OCI-LY1 (cell line): ENCODE data around the gene MRGPRE.

Experiments
- H2AFZ ChIP-seq: fragments of 200-600 bp; sonication (generic), shearing (Covaris generic); 2 replicates; pipeline ENCODE4 v1.6.0; 2014; ENCODE audit warnings: antibody characterized with exemption, mild to moderate bottlenecking, low read length
- H3F3A ChIP-seq: fragments of 200-600 bp; sonication (generic), shearing (Covaris generic); 2 replicates; pipeline ENCODE4 v1.6.0; 2014; ENCODE audit warnings: mild to moderate bottlenecking, antibody characterized with exemption, low read length, moderate library complexity; ENCODE audit not compliant: insufficient read depth
- H3K27ac ChIP-seq: fragments of 200-600 bp; sonication (generic); 2 replicates; pipeline ENCODE4 v1.5.1; 2014; ENCODE audit warnings: low read length, mixed run types, mild to moderate bottlenecking, low read depth; ENCODE audit not compliant: poor library complexity, severe bottlenecking
- H3K27me3 ChIP-seq: fragments of 200-600 bp; sonication (generic); 2 replicates; pipeline ENCODE4 v1.6.0; 2014; ENCODE audit warnings: antibody characterized with exemption, mild to moderate bottlenecking, low read length, moderate library complexity; ENCODE audit not compliant: insufficient read depth
- H3K36me3 ChIP-seq: fragments of 200-600 bp; sonication (generic); 2 replicates; pipeline ENCODE4 v1.6.1; 2014; ENCODE audit warnings: mild to moderate bottlenecking, antibody characterized with exemption, low read length, moderate library complexity, mixed read lengths; ENCODE audit not compliant: insufficient read depth
- H3K4me1 ChIP-seq: fragments of 200-600 bp; sonication (generic); 2 replicates; pipeline ENCODE4 v1.5.1; 2014; ENCODE audit warnings: mild to moderate bottlenecking, low read length, moderate library complexity; ENCODE audit not compliant: insufficient read depth, severe bottlenecking
- H3K4me2 ChIP-seq: fragments of 200-600 bp; sonication (generic), shearing (Covaris generic); 2 replicates; pipeline ENCODE4 v1.6.1; 2014; ENCODE audit warnings: low read length
- H3K4me3 ChIP-seq: fragments of 200-600 bp; sonication (generic); 2 replicates; pipeline ENCODE4 v1.5.1; 2014; ENCODE audit warnings: low read length, low read depth, mild to moderate bottlenecking, mixed read lengths; ENCODE audit not compliant: poor library complexity, severe bottlenecking
- H3K79me2 ChIP-seq: fragments of 200-600 bp; shearing (Covaris generic); 2 replicates; pipeline ENCODE4 v1.6.1; 2016; ENCODE audit warnings: mixed run types, low read length, mixed read lengths; ENCODE audit not compliant: insufficient read depth
- H3K9ac ChIP-seq: fragments of 200-600 bp; sonication (generic), shearing (Covaris generic); 2 replicates; pipeline ENCODE4 v1.6.1; 2014; ENCODE audit warnings: mild to moderate bottlenecking, low read length, mixed read lengths
- H3K9me2 ChIP-seq: fragments of 200-600 bp; sonication (generic), shearing (Covaris generic); 2 replicates; pipeline ENCODE4 v1.6.1; 2014; ENCODE audit warnings: low read depth, mild to moderate bottlenecking, low read length, mixed read lengths
- H3K9me3 ChIP-seq: fragments of 200-600 bp; shearing (Covaris generic); 2 replicates; pipeline ENCODE4 v1.6.1; 2014; ENCODE audit warnings: low read length, mixed read lengths
- H4K20me1 ChIP-seq: fragments of 200-600 bp; sonication (generic), shearing (Covaris generic); 2 replicates; pipeline ENCODE4 v1.6.0; 2016; ENCODE audit warnings: mild to moderate bottlenecking, low read length; ENCODE audit not compliant: insufficient read depth
- CTCF ChIP-seq: fragments of 200-600 bp; sonication (generic), shearing (Covaris generic); IDR thresholded peaks from 2 replicates; pipeline ENCODE4 v1.5.1; 2017; ENCODE audit warnings: mild to moderate bottlenecking, antibody characterized with exemption, low read length, moderate library complexity, mixed read lengths
- EZH2 ChIP-seq: fragments of 200-600 bp; sonication (generic), shearing (Covaris generic); IDR thresholded peaks from 2 replicates; pipeline ENCODE4 v1.8.0; 2017; ENCODE audit warnings: borderline replicate concordance, mixed run types, mild to moderate bottlenecking, antibody characterized with exemption, low read length, moderate library complexity, mixed read lengths

MRGPRE gene

GRCh38 chr11:3231550-3231850, 717 bp downstream of the MRGPRE start:
- Histone ChIP-seq H3K36me3 (no peaks in the 10 kb centered on the region), H2AFZ (no peak overlapping the region), H3K4me1 (no peaks in the 10 kb centered on the region), H3K4me2 (no peak overlapping the region), H3K9me2 (no peaks in the 10 kb centered on the region), H3K27ac (no peak overlapping the region), H3K9me3 (no peaks in the 10 kb centered on the region), H3K9ac (no peak overlapping the region), H4K20me1 (no peaks in the 10 kb centered on the region), H3F3A (no peaks in the 10 kb centered on the region), H3K79me2 (no peaks in the 10 kb centered on the region), H3K27me3 (peaks cover 10% of the 10 kb centered on the region; the same call in 1 of the 2 replicates), H3K4me3 (no peak overlapping the region)
- TF ChIP-seq EZH2 (no peak), CTCF (no peak)

- Histone ChIP-seq H3K9me2 (no peaks in the 10 kb centered on the region), H3K9me3 (no peaks in the 10 kb centered on the region), H2AFZ (no peak overlapping the region), H3K79me2 (no peaks in the 10 kb centered on the region), H3K27ac (no peak overlapping the region), H4K20me1 (no peaks in the 10 kb centered on the region), H3F3A (no peaks in the 10 kb centered on the region), H3K27me3 (peaks cover 10% of the 10 kb centered on the region; the same call in 1 of the 2 replicates), H3K4me1 (no peaks in the 10 kb centered on the region), H3K36me3 (no peaks in the 10 kb centered on the region), H3K4me3 (no peak overlapping the region), H3K9ac (no peak overlapping the region), H3K4me2 (no peak overlapping the region)
- TF ChIP-seq EZH2: no peak
- TF ChIP-seq CTCF: no peak
Measured at GRCh38 chr11:3230636-3231549, 1.3 kb downstream of the MRGPRE start.

GRCh38 chr11:3229673-3230630, 2.3 kb downstream of the MRGPRE start:
- H3K9ac ChIP-seq: no peak overlapping the region
- no peaks in the 10 kb centered on the region for H3K9me3 ChIP-seq
- H2AFZ ChIP-seq: no peak overlapping the region
- H3K27me3 ChIP-seq: peaks cover 9% of the 10 kb centered on the region; the same call in 1 of the 2 replicates
- no peaks in the 10 kb centered on the region for H3K36me3 ChIP-seq
- no peak overlapping the region for H3K4me2 ChIP-seq
- no peaks in the 10 kb centered on the region for H3F3A ChIP-seq
- H4K20me1 ChIP-seq: no peaks in the 10 kb centered on the region
- no peaks in the 10 kb centered on the region for H3K79me2 ChIP-seq
- H3K9me2 ChIP-seq: no peaks in the 10 kb centered on the region
- H3K4me3 ChIP-seq: no peak overlapping the region
- TF ChIP-seq EZH2 (no peak), CTCF (no peak)
- no peak overlapping the region for H3K27ac ChIP-seq
- H3K4me1 ChIP-seq: no peaks in the 10 kb centered on the region
